Thoracic aorta endothelial cell (primary cell): ENCODE measurements around the gene GKN2. TPM values are rescaled to one million over a fixed set of nuclear protein-coding genes. Genes with fewer than 3 reads are reported as not detected.

ENCODE experiments used
- total RNA-seq: library from RNA; depleted of rRNA; stranded (reverse); fragments of >200 nt; gene quantifications from 2 replicates; pipeline ENCODE4 v1.2.3, GENCODE V29; 2012

GKN2 gene, protein sequence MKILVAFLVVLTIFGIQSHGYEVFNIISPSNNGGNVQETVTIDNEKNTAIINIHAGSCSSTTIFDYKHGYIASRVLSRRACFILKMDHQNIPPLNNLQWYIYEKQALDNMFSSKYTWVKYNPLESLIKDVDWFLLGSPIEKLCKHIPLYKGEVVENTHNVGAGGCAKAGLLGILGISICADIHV
- total RNA-seq: not detected in 2 replicates

DNA sequence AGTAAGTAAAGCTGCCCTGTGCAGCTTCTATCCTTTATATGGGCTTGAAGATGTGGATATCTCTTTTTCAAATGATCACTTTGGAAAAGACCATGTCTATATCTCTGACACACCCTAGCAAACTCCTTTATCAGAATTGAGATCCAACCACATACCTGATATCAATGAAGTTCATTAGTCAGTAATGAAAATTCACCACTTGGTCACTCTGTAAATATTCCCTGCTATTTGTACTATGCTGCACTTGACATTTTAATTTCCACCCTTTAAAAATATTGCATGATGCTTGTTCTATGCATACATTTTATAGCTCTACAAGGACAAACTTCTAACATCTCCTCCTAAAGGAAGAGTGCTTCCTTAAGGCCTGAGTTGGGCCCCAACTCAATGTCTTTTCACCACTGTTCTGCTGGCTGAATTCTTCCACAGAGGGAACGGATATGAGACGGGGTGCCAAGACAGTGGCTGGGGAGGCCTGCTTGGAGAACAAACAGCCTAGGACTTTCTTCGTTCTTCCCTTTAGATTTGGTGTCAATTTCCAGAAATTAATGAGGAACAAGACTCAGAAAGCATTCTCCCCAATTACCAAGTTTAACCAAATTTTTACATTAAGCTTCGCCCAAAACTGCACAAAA, at the start of gene GKN2:
Gene GKN2, minus strand, starts transcription at position 7 of the 635 bp plus-strand sequence. CDS start 32 bp downstream, outside the sequence.

DNA sequence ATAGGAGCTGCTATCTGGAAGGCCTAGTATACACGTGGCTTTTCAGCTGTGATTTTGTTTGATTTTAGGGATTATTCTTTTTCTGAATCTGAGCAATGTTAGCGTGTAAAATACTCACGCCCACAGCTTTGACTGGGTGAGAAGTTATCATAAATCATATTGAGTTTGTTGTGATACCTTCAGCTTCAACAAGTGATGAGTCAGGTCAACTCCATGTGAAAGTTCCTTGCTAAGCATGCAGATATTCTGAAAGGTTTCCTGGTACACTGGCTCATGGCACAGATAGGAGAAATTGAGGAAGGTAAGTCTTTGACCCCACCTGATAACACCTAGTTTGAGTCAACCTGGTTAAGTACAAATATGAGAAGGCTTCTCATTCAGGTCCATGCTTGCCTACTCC, 21.6 kb upstream of the GKN2 start, which contains the start of gene GKN1:
Gene GKN1, plus strand, starts transcription at position 386 of the 400 bp plus-strand sequence. CDS start 42 bp downstream, outside the sequence.

Other genes starting within 250 kb of the GKN2 start
- 0.93 and 3.0 TPM in 2 replicates for gene ARHGAP25, start 218.1 kb downstream of the GKN2 start, total RNA-seq
- gene BMP10, start 81.5 kb downstream of the GKN2 start, total RNA-seq: not detected in 2 replicates
- gene GKN1, start 21.7 kb upstream of the GKN2 start, total RNA-seq: not detected in 2 replicates
- 7.4 and 20.6 TPM in 2 replicates for gene ANTXR1, start 60.3 kb upstream of the GKN2 start, total RNA-seq